GM13976 (cell line): Measurements from ENCODE around the gene TMSB4Y.

Experiments used
- DNase-seq: peaks from one replicate; pipeline ENCODE4 v3.0.0; 2012; ENCODE audit warnings: low spot score
- CTCF ChIP-seq: IDR thresholded peaks from 2 replicates; pipeline ENCODE4 v1.5.1; 2012; ENCODE audit warnings: borderline replicate concordance, mild to moderate bottlenecking; ENCODE audit not compliant: insufficient read depth; ENCODE audit errors: extremely low read depth, missing control alignments, control extremely low read depth
- in situ Hi-C: fragments of 300-500 bp; cut with MboI; formaldehyde crosslinking; loops from one replicate; pipeline ENCODE4 v1.12.0; 2022; ENCODE audit warnings: low sequenced_read_pairs, mixed read lengths, inconsistent platforms; ENCODE audit not compliant: unreplicated experiment

TMSB4Y gene

GRCh38 chrY:13703568-13703968 lies at the start of gene TMSB4Y:
TMSB4Y (plus strand) TSS chrY:13703899.
- in situ Hi-C loops, result no loop called here
- TF ChIP-seq CTCF, result no peak

GRCh38 chrY:13664162-13664561 lies 39.5 kb upstream of the TMSB4Y start:
- in situ Hi-C loops, result no loop called here
- no peak for DNase-seq
- TF ChIP-seq CTCF, result no peak

More at GRCh38 chrY:13703568-13703968, at the start of gene TMSB4Y:
- DNase-seq, result peak; percentile 60

GRCh38 chrY:13671122-13671521 lies 32.6 kb upstream of the TMSB4Y start:
- no peak for DNase-seq
- in situ Hi-C loops, result no loop called here
- no peak for TF ChIP-seq CTCF

- DNase-seq, result no peak
- TF ChIP-seq CTCF, result no peak
- in situ Hi-C loops, result no loop called here
Measured at GRCh38 chrY:13702276-13702675, 1.4 kb upstream of the TMSB4Y start.

- no peak for TF ChIP-seq CTCF
- in situ Hi-C loops, result no loop called here
- no peak for DNase-seq
Measured at GRCh38 chrY:13704121-13704930, 627 bp downstream of the TMSB4Y start.

GRCh38 chrY:13705197-13705596 lies 1.5 kb downstream of the TMSB4Y start:
- no peak for TF ChIP-seq CTCF
- no peak for DNase-seq
- in situ Hi-C loops, result no loop called here
